GM18909 (cell line): ENCODE data around the gene INO80B.
"Not testable (repeated sequence)": the region's sequence is repeated elsewhere in the genome, so short reads cannot be mapped to it uniquely, and the experiment has no call there.

ENCODE experiments used
- ATAC-seq: cut with Tn5 transposase; IDR thresholded peaks from one replicate; pipeline ENCODE4 v1.9.1; 2021; ENCODE audit warnings: mild to moderate bottlenecking; ENCODE audit not compliant: unreplicated experiment, poor library complexity

The INO80B gene

DNA sequence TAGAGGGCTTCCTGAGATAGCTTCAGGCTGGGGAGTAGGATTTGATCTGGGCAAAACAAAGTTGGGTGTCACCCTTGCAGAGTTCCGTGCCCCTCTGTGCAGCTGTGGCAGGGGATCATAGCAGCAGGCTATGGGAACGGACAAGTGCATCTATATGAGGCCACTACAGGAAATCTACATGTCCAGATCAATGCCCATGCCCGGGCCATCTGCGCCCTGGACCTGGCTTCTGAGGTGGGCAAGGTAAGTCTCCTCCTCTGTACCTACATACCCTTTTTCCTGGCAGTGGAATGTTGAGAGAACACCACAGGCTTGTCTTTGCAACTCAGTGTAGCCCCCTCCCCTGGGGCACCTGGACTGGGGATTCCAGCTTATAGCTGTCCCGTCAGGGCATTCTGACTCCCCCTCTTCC, 29.9 kb upstream of the INO80B start:
- ATAC-seq, result no peak

DNA sequence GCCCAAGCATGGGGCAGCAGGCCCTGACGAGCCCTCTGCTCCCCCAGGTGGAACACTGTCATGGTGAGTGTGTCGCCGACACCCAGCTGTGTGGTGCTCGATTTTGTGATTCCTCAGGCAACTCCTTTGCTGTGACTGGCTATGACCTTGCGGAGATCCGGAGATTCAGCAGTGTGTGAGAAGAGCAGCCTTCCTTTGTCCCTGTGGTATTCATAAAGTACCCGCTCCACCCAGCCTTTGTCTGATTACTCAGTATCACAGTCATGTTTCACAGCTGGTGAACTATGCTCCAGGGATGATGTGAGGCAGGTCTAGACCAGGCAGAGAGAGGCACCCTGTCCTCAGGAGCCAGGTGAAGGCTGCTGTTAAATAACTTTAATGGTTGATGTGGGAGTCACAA, 29.4 kb upstream of the INO80B start:
- no peak for ATAC-seq

DNA sequence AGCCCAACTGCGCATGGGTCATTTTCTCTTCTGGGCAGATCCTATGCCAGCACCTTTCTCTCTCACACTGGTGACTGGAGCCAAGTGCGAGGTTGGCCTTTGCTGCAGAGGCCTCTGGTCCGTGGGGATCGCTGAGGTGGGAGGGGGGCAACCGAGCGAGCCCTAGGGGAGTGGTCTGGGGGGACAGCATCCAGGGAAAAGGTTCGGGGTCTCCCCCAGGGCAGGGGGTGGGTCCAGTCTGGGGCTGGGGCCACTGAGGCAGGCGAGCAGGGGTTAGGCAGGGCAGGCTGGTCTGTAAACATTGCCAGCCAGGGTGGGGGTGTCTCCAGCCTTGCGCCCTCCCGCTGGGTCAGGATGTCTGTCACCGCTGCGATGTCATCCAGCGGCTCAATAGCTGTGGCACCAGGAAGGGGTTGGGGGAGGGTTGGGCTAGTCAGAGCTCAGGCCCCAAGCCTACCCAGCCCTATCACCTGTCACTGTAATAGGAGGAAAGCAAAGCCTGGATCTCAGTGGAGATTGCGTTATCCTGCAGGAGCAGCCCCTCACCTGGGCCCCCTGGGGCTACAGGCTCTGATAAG, 28.6 kb upstream of the INO80B start:
- no peak for ATAC-seq

DNA sequence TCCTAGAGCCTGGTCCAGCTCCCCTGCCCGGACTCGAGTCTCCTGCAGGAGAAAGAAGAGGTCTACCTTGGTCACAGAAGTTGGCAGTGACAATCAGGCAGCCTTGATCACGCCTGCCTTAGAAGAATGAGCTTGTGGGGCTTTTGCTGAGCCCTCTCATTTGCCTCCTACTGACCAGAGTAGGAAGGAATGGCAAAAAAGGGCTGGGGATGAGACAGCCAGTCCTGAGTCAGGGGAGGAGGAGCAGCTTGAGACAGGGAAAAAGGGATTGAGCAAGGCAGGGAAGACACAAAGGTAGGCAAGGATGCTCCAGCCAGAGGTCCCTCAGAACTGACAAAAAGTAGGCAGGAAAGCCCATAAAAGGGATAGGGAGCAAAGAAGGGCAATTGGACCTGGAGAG, 27.3 kb upstream of the INO80B start:
- no peak for ATAC-seq

DNA sequence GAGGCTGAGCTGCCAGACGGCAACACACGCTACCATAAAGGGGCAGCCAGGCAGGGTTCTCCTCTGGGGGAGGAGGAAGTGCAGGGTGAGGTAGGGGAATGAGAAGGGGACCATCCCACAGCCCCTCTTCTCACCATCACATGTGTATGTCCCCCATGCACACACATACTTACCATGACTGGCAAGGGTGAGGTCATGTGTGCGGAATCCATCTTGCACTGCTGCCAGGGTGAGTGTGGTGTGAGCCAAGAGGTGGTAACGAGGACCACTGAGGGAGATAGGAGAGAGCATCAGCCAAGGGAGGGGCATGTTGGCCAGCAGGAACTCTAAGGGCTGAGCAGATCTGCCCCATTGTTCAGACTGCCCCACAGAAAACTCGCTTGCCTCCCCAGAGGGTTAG, 26.2 kb upstream of the INO80B start:
- no peak for ATAC-seq

DNA sequence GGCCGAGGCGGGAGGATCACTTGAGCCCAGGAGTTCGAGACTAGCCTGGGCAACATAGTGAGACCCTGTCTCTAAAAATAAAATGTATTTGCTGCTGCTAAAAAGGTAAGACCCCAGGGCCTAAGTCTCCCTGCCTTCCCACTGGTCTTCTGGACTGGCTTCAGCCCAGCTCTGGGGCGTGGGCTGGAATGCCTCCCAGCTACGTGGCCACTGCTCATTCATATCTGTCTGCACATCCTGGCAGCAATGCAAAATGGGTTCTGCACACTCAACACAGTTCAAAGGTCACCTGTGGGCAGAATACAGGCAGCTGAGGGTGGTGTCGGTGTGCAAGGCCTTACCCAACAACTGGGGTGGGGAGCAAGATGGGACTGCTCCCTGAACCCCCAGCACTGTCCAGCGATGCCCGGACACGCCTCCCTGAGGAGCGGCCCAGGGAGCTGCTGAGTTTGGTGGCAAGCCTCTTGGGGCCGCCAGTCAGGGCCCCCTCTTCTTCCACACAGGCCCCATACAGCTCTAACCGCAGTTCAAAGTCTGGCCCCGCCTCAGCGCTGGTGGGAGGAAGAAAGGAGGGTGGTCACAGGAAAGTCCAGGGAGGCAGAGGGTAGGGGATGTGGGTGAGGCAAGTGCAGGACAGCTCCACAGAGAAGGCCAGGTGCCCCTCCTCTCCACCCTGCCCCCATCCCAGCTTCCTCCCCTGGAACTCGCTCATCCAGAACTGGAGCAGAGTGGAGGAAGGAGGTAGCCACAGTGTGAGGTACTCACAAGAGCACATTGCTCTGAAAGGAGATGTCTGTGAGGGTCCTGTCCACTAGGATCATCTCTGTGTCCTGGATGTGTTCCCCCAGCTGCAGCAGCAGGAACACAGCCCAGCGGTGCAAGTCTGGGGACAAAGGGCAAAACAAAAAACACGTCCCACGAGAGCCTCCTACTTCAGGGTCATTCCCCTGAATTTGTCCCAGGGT, 25.1 kb upstream of the INO80B start:
- ATAC-seq, result no peak

DNA sequence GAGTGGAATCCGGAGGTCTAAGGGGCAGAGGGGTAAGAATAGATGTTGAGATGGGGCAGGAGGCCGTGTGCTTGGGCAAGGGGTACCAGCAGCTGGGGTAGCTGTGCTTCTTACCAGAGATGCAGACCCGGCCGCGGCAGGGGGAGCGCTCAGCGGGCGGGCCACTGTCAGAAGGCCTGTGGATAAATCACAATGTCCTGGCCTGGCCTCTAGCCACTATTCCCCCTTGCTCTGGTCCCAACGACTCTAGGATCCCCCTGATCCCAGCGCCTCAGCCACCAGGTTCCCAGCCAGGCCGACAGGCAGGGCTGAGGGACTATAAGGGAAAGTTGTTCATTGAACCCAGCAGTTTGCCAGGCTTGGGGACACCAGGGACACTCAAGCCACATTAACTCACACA, 24.4 kb upstream of the INO80B start:
- no peak for ATAC-seq

DNA sequence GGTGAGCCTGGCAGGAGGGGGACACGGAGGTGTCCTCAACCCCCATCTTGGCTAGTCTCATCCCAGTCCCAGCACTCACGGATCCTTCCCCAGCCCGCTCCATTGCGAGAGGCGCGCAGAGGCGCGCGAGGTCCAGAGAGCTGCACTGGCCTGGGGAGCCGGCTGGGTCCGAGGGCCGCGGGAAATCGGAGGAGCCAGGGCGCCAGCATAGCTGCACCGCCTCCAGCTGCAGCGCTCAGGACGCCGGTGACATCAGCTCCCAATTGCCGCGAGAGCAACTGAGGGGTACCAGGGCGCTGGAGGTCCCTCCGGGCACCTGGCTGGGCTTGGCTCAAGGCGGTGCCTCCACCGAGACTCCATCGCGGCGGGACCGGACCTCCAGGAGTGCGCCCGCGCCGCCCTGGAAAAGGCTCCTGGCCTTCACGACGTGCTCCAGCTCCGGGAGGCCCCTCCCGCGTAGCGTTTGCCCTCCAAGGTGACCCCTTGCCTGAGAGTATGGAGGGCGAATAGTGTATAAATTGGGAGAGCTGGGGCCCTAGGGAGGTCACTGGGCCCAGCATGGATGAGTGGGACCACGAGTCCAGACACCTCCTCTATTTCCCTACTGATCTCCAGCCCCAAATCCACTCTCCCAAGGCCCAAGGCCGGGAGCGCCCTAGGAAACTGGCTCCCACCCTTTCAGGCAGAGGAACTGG, 18.6 kb upstream of the INO80B start:
- no peak for ATAC-seq

DNA sequence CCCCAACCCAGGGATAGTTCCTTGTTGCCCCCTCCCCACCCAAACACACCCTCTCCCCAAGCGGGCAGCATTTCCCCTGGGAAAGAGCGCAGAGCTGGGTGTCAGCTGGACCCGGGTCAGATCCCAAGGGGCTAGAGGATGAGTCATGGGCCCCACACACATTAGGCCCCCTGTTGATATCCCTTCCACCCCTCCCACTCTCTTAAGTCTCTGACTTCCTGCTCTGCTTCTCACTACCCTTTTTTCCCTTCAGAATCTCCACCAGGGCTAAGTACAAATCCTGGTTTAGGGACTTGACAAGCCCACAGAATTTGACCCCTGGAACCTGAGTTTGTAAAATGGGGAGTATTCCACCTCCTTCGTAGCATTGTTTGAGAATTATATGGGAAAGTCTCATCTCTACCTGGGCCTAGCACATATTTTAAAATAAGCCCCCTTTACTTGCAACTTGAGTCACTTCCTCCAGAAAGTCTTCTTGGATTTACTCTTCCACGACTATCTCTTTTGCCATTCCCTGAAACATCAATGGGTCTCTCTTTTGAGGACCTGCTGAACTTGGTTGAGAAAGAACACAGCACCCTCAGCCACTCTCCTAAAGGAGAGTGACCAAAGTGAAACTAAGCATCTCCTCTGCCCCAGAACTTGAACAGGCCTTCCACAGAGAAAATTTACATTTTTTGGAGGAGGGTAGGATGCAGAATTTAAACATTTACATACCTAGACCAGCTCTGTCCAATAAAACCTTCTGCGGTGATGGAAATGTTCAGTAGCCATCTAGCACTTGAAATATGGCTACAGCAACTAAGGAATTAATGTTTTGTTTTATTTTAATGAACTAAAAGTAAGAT, 17.8 kb upstream of the INO80B start:
- ATAC-seq, result no peak

DNA sequence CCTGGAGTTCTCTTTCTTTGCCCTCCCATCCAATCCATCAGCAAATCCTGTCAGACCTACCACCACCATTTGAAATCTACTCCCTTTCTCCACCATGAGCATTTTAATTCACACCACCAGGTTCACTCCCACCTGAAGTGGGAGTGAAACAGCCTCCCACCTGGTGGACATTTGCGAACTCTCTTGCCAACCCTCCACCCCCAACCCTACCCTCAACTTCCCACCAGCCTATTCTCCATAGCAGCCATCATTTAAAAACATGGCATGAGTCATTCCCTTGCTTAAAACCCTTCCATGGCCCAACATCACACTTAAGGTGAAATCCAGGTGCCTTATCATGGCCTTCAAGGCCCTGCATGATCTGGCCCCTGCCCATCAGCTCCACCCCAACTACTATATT, 16.6 kb upstream of the INO80B start:
- no peak for ATAC-seq

DNA sequence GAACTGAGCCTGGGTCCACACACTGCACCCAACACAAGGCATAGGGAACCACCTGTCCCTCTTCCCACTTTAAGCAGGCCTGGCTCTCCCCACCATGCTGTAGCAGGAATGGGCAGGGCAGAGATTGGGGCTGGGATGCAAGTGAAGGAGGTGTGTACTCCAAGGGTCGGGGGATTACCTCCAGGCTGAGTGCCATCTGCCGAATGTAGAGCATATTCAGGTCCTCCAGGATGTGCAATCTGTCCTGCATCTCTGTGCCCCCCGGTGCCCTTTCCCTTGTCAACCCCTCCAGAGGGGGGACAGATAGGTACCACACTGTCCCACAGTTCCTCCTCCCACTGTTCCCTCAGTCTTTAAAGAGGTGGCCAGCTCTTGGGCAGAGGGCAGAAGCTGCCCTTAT, 15.5 kb upstream of the INO80B start:
- ATAC-seq, result no peak

DNA sequence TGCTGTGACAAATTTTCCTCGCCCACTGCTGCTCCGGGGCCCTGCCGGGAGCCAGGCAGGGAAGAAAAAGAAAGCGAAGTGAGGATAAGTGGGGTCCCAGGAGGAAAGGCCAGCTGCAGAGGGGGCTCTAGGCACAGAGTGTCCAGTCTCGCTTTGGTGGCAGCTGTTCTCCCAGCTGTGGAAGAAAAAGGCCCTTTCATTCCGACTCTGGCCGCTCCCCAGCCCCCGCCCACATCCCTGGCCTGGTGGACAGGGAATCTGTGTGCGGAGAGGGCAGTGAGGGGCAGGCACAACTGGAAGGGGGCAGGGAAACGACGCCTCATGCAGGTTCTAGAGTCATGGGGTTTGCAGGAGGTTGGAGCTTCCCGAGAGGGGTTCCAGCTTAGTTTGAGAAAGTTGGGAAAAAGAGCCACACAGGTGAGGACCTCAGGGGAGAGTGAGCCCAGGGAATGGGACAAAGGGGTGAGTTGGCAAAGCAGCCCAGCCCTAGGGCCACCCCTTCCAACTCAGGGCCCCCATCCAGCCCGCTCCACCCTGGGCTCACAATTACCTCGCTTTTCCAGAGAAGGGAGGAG, 15.0 kb upstream of the INO80B start:
- no peak for ATAC-seq

DNA sequence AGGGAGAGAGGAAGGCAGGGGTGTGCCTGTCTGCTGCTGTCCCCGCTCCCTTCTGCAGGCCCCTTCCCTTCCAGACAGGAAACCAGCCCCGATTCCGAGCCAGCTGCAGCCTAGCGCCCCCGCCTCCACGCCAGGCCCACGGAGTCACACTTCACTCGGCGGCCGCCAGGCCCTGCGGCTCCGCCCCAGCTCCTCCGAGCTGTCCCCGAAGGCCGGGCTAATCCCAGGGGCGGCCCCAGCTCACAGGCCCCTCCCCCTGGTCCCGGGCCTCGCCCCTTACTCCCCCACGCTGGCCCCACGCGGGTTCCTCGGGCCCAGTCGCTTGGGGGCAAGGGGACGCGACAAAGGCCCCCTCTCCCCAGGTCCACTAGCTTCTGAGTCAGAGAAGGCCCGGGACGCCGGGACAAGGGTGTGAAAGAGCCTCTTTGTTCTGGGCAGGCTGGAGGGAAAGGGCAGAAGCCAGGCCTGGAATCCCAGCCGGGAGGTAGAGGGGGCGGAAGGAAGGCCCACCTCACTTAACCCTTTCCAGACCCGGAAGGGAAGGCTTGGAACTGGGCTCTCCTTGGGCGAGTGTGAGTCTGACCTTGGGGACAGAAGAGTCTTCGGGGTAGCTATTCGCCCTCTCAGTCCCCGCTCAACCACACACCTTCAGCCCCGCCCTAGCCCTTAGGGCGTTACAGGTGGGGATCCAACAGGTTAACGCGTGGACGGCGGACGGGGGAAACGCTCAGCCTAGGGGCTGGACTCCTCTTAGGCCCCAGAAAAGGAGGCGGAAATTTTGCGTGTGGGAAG, 14.3 kb upstream of the INO80B start:
- ATAC-seq, result peak; percentile 79

DNA sequence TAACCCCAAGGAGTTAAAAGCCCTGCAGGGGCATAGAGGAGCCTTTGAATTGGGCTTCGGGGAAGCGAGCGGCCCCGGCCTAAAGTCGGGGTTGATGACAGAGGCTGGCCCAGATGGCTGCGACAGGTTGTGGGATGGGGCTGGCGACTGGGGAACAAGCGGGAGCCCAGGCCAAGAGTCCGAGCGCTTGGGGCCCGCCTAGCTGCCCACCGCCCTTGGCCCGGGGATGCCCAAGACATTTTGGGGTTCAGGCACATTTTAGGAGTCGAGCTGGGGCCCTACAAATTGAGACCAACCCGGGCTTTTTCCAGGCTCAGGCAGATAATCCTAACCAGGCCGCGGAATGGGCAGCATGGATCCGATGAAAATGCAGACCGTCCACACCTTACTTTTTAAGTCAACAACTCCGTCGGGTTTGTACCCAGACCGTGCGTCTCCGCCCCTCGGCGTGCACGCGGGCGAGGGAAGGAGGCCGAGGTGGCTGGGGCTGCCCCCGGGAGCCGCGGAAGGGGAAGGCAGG, 13.7 kb upstream of the INO80B start:
- no peak for ATAC-seq

DNA sequence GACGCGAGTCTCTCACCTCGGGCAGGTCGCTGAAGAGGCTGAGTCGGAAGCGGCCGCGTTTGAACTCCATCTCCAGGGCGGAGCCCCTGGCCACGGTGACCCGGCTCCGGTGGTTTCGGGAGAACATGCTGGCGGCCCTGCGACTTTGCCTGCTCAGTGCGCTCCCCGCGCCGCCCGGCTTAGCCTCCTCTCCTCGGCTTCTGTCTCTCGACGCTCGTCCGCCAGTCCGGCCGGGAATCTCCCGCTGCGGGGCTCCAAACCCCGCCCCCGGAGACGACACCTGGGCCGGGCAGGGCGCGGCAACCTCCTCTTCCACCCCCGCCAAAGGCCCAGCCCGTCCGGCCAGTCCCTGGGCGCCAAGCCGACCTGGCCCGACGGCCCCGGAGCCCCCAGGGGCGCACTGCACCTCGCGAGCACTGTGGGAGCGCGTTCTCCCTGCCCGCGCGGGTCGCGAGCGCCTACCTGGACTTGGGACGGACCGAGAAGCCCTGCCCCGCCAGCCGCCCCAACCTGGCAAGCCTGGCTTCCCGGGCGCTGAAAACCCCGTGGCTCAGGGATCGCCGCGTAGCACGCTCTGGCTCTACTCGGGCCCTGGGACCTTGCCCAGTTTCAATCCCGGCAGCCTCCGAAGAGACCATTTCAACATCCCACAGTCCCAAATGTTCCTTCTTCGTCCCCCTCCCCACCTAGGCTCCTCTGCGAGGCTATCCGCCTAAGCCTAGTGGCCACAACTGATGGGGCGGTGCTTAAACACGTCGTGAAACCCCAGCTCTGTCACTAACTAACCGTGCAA, 13.0 kb upstream of the INO80B start, which contains the start of gene RTKN:
Gene RTKN, minus strand, starts transcription at position 248 of the 793 bp plus-strand sequence. Its CDS starts 121 bp downstream, at position 127.
- ATAC-seq, result peak; percentile 49

DNA sequence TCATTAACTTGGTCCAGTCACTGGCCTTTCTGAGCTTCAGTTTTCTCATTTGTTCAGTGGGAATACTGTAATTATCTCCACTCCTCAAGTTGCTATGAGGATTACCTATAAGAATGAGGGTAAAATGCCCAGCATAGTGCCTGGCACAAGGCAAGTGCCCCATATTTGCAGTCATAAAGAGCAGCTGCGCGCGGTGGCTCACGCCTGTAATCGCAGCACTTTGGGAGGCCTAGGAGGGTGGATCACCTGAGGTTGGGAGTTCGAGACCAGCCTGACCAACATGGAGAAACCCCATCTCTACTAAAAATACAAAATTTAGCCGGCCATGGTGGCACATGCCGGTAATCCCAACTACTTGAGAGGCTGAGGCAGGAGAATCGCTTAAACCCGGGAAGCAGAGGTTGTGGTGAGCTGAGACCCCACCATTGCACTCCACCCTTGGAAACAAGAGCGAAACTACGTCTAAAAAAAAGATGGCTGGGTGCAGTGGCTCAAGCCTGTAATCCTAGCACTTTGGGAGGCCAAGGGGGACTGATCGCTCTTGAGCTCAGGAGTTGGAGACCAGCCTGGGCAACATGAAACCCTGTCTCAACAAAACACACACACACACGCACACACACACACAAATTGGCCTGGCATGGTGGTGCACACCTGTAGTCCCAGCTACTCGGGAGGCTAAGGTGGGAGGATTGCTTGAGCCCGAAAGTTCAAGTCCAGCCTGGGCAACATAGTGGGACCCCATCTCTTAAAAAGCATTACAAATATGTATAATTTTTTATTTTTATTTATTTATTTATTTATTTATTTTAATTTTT, 12.2 kb upstream of the INO80B start:
- not testable (repeated sequence) for ATAC-seq
